ENCODE measurements around the gene FHAD1.

Gene FHAD1

DNA sequence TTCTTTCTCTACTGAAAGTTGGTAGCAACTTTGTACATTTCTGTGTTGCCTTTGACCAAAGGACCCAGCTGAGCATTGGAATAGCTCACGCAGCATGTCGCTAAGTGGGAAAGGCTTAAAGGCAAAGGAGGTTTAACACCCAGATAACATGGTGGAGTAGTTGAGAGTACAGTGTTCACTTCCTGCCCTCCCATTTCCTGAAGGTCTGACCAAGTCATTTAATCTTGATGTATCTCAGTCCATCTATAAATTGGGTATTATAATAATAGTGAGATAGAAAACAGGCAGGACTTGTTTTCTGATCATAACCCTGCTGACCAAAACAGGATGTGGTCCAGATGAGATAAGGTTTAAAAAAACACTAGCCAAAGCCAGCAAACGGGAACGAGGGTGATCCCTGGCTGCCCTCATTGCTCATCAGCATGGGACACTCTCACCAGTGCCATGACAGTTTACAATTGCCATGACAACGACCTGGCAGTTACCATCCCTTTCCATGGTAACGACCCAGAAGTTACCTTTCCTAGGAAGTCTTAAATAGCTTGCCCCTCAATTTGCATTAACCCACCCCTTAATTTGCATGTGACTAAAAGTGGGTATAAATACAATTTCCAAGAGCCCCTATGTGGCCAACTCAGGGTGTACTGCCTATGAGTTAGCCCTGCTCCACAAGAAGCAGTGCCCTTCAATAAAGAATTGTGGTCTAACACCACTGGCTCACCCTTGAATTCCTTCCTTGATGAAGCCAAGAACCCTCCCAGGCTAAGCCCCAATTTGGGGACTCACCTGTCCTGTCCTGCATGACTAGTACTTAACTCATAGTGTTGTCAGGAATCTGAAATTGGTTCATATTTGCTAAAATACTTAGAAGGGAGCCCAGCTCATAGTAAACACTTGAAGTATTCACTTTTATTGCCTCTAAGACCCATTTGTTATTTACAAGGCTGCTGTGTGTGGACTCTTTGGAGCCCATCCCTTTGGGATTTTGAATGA is 28.4 kb upstream of the FHAD1 start:
- no peak for DNase-seq (ENCODE audit: low read depth, low spot score)

DNA sequence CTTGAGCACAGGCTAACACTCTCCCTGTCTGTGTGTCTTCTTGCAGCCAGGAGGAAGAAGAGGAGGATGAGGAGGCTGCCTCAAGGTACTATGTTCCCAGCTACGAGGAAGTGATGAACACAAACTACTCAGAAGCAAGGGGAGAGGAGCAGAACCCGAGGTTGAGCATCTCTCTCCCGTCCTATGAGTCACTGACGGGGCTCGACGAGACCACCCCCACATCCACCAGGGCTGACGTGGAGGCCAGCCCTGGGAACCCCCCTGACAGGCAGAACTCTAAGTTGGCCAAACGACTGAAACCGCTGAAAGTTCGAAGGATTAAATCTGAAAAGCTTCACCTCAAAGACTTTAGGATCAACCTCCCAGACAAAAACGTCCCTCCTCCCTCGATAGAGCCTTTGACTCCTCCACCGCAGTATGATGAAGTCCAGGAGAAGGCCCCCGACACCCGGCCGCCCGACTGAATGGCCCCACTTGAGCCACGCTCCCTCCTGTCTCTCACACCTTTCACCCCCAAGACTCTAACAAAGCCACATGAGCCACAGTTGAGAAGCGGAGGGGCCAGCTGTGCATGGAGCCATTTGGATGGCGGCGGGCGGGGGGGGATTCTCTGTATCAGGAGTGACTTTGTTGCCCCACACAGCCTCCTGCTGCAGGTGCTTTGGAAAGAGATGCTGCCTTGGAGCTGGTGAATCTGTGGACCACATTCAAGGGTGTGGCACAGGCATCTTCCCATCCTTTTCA is 27.6 kb upstream of the FHAD1 start:
- DNase-seq (ENCODE audit: low read depth, low spot score) = no peak

DNA sequence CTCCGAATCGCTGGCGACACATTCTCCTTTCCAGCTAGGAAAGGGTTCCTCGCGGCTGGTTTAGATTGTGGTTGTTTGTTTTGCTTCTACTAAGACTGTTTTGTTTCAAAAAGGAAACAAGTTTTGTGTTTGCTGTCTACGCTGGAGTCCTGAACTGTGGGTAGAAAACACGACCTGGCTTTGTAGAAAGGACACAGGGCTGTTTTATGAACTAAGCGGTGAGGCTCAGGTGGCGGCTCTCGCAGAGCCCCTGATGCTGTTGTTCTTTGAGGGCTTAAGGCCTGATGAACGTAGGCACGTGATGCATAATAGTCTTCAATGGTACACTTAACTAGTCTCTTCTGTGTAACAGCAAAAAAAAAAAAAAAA is 27.0 kb upstream of the FHAD1 start:
- DNase-seq (ENCODE audit: low read depth, low spot score) = no peak

DNA sequence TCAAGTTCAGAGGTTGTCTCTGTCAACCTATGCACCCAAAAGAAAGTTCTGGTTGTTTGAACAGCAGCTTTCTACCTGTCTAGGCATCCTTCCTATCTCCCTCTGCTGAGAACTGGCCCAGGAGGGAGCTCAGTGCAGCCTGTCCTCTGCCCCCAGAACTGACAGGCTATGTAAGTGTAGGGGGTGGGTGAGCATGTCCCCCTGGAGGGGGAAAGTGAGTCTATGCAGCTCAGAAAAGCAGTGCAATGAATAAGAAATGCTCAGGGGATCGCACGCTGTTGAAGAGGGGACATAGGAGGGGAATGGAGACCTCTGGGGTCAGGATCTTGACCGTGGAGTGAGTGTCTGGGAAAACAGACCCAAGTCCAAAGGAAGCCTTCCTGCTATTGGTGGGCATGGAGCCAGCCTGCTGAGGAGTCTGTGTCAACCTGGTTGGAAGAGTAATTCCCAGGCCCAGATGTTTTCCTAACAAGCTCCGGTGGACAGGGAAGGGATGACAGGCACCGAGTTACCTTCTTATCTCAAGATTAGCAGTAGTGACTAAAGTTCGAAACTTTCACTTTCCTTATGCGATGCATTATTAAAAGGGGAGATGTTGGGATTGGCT is 26.1 kb upstream of the FHAD1 start:
- no peak for DNase-seq (ENCODE audit: low read depth, low spot score)

DNA sequence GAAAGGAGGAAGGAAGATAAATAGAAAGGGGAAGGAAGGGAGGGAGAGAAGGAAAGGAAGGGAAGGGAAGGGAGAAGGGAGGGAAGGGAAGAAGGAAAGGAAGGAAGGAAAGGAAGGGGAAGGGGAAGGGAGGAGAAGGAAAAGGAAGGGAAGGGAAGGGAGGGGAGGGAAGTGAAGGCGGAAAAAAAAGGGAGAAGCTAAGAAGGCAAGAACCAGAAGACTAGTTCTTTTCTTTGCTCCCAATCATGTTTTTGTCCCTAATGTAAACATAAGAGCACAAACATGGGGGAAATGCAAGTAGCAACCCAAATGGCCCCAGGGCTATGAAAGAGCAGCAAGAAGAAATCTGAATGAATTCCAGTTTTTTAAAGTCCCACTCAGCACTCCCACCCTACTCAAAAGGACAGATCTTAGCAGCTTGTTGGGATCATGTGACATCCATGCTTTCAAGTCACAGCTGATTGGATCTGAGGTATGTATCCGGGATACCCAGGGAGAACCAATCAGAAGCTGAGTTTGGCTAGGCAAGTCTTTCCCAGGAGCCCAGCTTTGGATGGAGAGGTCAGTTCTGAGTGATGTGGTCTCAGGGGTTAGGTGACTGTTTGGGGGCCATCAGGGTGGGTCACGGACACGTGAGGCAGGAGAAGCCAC is 24.2 kb upstream of the FHAD1 start:
- no peak for DNase-seq (ENCODE audit: low read depth, low spot score)

DNA sequence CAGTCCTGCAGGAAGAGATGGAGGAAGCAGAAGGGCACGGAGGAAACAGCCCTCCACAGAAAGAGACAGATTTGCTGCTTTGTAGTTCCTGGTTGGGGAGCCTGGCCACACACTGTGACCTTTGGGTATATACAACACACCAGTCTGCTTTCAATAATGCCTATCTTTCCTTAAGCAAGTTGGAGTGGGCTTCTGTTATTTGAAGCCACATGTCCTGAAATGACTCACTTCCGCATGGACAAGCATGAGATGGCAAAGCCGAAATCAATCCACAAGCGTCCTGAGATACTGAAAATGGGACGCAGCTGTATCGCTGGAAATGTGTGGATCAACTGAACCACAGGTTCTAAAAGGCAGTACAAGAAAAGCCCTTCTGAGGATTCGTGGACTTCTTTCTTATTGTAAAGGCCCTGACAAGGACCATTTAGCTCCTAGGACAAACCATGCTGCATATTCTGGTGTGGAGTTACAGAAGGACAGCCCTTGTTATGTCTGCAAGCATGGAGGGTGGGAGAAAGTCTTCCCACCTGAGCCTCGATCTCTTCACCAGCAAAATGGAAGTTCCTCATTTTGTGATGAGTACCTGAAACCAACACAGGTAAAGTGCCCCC is 22.7 kb upstream of the FHAD1 start:
- DNase-seq (ENCODE audit: low read depth, low spot score) = no peak

DNA sequence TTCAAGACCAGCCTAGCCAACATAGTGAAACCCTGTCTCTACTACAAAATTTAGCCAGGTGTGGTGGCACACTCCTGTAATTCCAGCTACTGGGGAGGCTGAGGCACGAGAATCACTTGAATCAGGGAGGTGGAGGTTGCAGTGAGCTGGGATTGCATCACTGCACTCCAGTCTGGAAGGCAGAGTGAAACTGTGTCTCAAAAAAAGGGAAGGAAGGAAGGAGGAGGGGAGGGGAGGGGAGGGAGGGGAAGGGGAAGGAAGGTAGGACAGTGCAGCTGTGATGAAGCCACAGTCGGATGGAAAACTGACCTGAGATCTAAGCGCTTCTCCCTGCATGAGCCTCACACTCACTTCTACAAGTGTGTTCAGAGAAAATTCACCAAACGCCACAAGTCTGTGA is 22.0 kb upstream of the FHAD1 start:
- no peak for DNase-seq (ENCODE audit: low read depth, low spot score)

DNA sequence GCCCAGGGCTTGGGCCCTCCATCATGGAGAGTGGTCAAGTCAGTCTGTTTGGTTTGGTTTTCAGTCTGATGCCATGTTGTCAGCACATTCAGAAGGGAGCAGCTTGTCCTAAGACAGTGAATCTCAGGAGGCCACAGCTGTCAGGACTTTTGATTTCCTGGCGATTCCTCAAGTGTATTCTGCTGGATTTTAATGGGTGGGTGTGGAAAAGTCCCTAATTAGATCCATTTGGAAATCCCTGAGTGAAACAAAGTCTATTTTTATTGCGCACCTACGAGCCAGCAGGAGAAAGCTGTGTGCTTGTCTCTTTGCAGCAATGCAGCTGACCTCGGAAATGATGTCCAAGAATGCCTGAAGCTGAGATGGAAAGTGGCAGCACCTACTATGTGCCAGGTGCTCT is 21.6 kb upstream of the FHAD1 start:
- DNase-seq (ENCODE audit: low read depth, low spot score) = no peak

DNA sequence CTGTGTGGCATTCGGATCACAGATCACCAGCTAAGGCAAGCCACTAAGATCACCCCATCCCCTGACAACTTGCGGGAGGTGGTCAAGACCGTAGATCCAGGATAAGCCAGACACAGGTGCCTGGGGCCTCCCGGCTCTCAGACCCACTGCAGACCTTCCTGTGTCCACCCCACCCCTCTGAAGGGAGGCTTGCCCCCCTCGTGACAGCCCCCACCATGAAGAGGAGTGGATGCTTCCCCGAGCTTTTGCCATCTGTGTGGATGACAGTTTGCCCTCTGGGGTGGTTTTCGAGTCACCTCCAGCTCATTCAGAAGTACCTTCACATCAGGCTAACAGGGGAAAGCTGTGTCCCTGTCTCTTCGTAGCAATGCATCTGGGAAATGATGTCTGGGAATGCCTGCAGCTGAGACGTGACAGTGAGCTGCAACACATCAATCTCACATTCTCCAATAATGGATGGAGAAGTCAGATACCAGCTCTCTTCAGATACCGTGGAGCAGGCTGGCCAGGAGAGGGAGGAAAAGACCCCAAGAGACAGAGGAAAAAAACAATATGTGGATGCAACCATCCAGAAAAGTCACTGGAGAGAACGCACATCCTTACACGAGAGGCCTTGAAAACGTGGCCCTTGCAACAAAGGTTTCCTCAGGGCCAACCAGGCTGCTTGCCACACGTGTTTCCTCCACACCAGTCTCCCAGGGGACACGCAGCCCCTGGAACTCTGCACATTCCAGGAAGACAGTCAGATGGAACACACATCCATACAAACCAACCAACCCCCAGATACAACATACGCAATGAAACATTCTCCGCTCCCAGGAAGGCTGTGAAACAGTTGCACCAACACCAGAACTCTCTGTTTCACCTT is 20.4 kb upstream of the FHAD1 start:
- DNase-seq (ENCODE audit: low read depth, low spot score) = no peak

DNA sequence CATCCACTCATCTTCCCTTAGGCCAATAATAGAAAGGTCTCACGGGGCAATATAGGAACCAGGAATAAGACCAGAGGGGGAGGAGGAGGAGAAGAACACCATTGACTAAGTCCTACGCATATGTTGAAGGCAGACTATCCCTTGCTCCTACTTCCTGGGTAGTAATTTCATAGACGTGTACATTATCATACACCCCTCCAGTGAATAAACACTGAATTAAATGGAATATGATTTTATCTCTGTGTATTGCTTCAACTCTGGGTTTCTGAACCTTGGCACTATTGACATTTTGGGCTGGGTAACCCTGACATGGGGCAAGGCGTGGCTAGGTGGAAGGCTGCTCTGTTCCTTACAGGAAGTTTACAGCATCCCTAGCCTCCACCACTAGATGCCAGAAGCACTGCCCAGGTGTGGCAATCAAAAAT is 17.3 kb upstream of the FHAD1 start:
- no peak for DNase-seq (ENCODE audit: low read depth, low spot score)

DNA sequence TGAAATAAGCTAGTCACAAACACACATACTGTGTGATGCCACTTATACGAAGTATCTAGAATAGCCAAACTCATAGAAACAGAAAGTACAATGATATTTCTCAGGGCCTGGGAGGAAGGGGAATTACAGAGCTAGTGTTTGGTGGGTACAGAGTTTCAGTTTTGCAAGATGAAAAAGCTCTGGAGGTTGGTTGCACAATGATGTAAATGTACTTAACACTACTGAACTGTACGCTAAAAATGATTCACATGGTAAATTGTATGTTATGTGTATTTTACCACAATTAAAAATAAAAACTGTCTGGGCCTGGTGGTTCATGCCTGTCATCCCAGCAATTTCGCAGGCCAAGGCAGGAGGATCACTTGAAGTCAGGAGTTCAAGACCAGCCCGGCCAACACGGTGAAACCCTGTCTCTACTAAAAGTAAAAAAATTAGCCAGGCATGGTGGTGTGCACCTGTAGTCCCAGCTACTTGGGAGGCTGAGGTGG is 15.3 kb upstream of the FHAD1 start:
- no peak for DNase-seq (ENCODE audit: low read depth, low spot score)

DNA sequence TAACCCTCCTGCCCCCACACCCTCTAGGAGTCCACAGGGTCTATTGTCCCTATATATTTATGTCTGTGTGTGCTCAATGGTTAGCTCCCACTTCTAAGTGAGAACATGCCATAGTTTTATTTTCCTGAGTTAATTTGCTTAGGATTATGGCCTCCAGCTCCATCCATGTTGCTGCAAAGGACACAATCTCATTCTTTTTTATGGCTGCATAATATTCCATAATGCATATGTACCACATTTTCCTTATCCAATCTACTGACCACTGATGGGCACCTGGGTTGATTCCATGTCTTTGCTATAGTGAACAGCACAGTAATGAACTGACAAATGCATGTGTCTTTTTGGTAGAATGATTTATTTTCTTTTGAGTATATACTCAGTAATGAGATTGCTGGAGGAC is 13.3 kb upstream of the FHAD1 start:
- no peak for DNase-seq (ENCODE audit: low read depth, low spot score)

DNA sequence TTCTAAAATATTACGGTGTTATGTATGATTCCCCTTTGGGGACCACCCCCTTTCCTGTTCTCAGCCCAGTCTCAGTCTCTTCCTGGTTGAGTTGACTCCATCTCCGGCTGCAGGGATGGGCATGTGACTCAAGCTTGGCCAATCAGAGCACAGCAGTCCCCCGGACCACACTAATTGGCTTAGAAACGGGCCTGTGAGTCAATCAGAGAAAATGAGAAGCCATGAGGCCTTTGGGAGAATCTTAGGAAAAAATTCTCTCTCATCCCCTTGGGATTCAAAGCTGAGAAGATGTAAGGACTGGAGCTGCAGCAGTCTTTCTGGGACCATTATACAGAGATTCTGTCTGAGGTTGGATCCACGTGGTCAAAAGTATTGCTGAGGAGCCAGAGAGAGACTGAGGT is 10.7 kb upstream of the FHAD1 start:
- no peak for DNase-seq (ENCODE audit: low read depth, low spot score)

DNA sequence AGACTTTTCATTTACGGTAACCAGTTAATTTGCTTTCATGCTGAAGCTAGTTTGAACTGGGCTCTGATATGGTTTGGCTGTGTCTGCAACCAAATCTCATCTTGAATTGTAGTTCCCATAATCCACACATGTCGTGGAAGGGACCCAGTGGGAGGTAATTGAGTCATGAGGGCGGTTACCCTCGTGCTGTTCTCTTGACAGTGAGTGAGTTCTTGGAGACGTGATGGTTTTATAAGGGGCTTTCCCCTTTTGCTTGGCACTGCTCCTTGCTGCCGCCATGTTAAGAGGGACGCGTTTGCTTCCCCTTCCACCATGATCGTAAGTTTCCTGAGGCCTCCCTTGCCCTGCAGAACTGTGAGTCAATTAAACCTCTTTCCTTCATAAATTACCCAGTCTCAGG is 10.3 kb upstream of the FHAD1 start:
- DNase-seq (ENCODE audit: low read depth, low spot score) = no peak

DNA sequence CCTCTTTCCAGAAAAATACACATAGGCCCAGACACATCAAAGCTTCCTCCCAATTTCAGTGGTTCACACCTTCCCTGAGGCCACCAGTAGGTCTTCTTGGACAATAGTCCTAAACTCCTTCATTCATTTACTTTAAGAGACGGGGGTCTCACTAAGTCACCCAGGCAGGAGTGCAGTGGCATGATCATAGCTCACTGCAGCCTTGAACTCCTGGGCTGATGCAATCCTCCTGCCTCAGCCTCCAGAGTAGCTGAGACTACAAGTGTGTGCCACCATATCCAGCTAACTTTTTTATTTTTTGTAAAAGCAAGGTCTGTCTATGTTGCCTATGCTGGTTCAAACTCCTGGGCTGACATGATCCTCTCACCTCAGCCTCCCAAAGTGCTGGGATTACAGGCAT is 8.2 kb upstream of the FHAD1 start:
- DNase-seq (ENCODE audit: low read depth, low spot score) = no peak

DNA sequence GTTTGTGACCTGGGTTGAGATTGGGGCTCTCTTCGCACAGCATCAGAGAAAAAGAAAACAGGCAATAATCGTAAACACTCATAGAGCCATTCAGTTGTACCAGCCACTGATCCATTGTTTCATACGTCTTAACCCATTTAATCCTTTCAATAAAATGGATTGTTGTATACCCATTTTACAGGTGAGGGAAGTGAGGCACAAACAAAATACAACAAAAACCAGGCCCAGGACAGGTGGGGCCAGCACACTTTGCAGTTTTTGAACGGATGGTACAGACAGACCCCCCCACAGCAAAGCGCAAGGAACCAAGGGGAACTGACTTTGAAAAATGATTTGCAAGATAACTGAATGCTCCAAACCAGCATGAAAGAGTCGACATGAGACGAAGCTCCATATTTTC is 4.3 kb upstream of the FHAD1 start:
- no peak for DNase-seq (ENCODE audit: low read depth, low spot score)

DNA sequence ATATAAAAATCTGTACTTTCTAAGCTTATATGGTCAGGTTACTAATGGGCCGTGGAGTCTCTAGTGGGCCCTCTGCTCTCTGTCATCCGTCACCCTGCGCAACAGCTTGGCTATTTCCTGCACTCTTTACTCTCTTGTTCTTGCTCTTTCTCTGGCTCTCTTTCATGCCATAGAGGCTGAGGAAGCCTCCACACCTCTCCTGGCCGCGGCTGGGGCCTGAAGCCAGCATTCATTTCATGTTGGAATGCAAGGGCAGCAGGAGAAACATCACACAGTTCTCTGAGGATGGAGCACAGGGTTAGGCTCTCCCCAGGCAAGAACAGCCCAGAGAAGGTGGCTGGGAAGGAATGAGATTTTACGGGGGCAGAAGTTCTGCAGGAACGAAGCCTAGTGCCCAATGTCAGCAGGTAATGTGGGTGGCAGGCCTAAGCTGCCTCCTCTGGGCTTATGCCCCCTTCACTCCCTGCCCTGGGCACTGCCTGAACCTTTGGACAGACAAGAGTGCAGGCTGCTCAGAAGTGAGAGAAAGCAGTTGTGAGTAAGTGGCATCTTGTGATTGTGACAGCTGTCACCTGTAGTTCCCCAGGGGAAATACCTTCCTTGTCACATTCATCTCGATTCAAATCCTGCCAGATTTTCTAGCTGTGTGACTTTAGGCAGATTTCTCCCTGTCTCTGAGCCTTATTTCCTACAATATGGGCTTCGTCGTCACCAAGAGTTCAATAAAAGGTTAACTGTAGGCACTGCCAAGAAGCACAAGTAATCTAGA is 3.6 kb upstream of the FHAD1 start:
- DNase-seq (ENCODE audit: low read depth, low spot score) = no peak

DNA sequence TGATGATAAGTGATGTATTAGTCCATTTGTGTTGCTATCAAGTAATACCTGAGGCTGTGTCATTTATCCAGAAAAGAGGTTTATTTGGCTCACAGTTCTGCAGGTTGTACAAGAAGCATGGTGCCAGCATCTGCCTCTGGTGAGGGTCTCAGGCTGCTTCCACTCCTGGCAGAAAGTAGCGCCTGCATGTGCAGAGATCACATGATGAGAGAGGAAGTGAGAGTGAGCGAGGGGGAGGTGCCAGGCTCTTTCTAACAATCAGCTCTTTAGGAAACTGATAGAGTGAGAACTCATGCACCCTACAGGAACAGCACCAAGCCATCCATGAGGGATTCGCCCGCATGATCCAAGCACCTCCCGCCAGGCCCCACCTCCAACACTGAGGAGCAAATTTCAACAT is 2.2 kb upstream of the FHAD1 start:
- DNase-seq (ENCODE audit: low read depth, low spot score) = no peak

DNA sequence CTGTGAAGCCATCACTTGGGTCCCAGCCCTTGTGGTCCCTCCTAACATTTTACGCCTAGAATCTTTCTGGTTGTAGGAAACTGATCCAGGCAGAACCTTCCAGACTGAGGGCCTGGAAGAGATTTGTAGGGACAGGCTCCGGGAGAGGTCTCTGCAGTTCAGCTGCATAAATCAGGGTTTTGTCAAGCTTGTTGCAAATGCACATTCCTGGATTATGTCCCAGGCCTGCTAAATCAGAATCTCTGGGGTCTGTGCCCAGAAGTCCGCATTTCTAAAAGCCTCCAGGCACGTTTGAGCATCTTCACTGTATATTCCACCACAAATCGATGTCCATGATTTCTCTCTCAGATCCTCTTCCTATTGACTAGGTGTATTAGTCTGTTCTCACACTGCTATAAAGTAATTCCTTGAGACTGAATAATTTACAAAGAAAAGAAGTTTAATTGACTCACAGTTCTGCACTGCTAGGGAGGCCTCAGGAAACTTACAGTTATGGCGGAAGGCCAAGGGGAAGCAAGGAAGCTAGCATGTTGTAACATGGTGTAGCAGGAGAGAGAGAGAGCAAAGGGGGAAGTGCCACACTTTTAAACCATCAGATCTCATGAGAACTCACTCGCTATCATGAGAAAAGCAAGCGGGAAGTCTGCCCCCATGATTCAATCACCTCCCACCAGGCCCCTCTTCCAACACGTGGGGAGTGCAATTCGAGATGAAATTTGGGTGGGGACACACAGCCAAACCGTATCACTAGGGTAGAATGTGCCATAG is 1.2 kb upstream of the FHAD1 start:
- DNase-seq (ENCODE audit: low read depth, low spot score) = no peak
